ENCODE measurements around the gene KRTAP4-3. TPM values are rescaled to one million over a fixed set of nuclear protein-coding genes. Genes with fewer than 3 reads are reported as not detected.

The KRTAP4-3 gene
- total and polyA plus RNA-seq, 2 of the 13 experiments (the other 11 are each of a cell fraction or from before 2014, with no cell fraction given), result not detected

DNA sequence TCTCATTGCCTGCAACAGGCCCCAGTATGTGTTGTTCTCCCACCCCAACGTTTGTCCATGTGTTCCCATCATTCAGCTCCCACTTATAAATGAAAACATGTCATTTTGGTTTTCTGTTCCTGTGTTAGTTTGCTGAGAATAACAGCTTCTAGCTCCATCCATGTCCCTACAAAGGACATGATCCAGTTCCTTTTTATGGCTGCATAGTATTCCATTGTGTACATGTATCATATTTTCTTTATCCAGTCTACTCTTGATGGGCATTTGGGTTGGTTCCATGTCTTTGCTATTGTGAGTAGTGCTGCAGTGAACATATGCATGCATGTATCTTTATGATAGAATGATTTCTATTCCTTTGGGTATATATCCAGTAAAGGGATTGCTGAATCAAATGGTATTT is 47.7 kb upstream of the KRTAP4-3 start:
- Histone ChIP-seq H3K27ac (ENCODE audit: extremely low read length, insufficient read depth, low read length) (no peak overlapping the region), H3K4me3 (replicated peaks in 1 of 3; ENCODE audit: insufficient read depth in 1 of 3, low read depth in 2 of 3, low read length in 3 of 3) (no peak overlapping the region), H3K4me1 (ENCODE audit: insufficient read depth, low read length) (peaks cover 6% of the 10 kb centered on the region; the same call in 1 of the 2 replicates), H3K9ac (ENCODE audit: insufficient read depth, low read depth, low read length) (no peak overlapping the region), H2AFZ (ENCODE audit: low read length) (no peak overlapping the region), H3K79me2 (ENCODE audit: insufficient read depth, low read length) (no peaks in the 10 kb centered on the region), H3K27me3 (ENCODE audit: control insufficient read depth in 1 of 2, insufficient read depth in 2 of 2, low read length in 2 of 2) (peaks cover 0 to 17% of the 10 kb centered on the region in 2 experiments; a peak in 2 of 5 replicates), H4K20me1 (ENCODE audit: insufficient read depth, low read length) (no peaks in the 10 kb centered on the region), H3K4me2 (ENCODE audit: low read depth, low read length) (no peak overlapping the region), H3K36me3 (replicated peaks in 1 of 2; ENCODE audit: control insufficient read depth in 1 of 2, insufficient read depth in 2 of 2, low read length in 2 of 2) (no peaks in the 10 kb centered on the region), H3K9me3 (ENCODE audit: low read length) (no peaks in the 10 kb centered on the region)
- ATAC-seq, result no peak
- intact Hi-C loops (cut with micrococcal nuclease; ENCODE audit: unreplicated experiment), result no loop called here
- CTCF ChIA-PET (ENCODE audit: low intra/inter-chr PET ratio, low total read pairs), result no interaction called here
- no TSS peak for BruUV-seq (replicated peaks)
- FAIRE-seq, result no peak
- POLR2A ChIA-PET, result no interaction called here
- 0% methylated on average over 1 of the region's 1 CpG for WGBS (ENCODE audit: low lambda C conversion rate)
- DNase-seq (ENCODE audit: low spot score), result no peak
- in situ Hi-C loops (cut with HindIII; ENCODE audit: extremely low pct_ligation_motif_present, low pct_unique_long_range_greater_than_20kb), result no loop called here
- TF ChIP-seq DR1 (CRISPR knock-in tag; IDR thresholded peaks at IDR 0.05) (no peak), SNAPC2 (CRISPR knock-in tag; IDR thresholded peaks at IDR 0.05) (no peak), ZNF17 (CRISPR knock-in tag; IDR thresholded peaks at IDR 0.05) (no peak), SNRNP70 (IDR thresholded peaks at IDR 0.05; ENCODE audit: low read depth, low read length) (no peak), ZNF530 (CRISPR knock-in tag; IDR thresholded peaks at IDR 0.05; ENCODE audit: low read depth) (no peak), ZFP90 (CRISPR knock-in tag; IDR thresholded peaks at IDR 0.05; ENCODE audit: borderline replicate concordance) (no peak), ZNF841 (CRISPR knock-in tag; IDR thresholded peaks at IDR 0.05; ENCODE audit: borderline replicate concordance) (no peak), TMF1 (CRISPR knock-in tag; IDR thresholded peaks at IDR 0.05; ENCODE audit: low read depth) (no peak), TARDBP (CRISPR knock-in tag; IDR thresholded peaks at IDR 0.05) (no peak), NFYB (CRISPR knock-in tag; IDR thresholded peaks at IDR 0.05) (no peak), ATF1 (CRISPR knock-in tag; IDR thresholded peaks at IDR 0.05) (no peak), KDM2A (CRISPR knock-in tag; IDR thresholded peaks at IDR 0.05; ENCODE audit: borderline replicate concordance, low read depth) (no peak), ZFP37 (CRISPR knock-in tag; IDR thresholded peaks at IDR 0.05; ENCODE audit: borderline replicate concordance) (no peak)
- TF ChIP-seq, protein P1, sequence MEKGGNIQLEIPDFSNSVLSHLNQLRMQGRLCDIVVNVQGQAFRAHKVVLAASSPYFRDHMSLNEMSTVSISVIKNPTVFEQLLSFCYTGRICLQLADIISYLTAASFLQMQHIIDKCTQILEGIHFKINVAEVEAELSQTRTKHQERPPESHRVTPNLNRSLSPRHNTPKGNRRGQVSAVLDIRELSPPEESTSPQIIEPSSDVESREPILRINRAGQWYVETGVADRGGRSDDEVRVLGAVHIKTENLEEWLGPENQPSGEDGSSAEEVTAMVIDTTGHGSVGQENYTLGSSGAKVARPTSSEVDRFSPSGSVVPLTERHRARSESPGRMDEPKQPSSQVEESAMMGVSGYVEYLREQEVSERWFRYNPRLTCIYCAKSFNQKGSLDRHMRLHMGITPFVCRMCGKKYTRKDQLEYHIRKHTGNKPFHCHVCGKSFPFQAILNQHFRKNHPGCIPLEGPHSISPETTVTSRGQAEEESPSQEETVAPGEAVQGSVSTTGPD (CRISPR knock-in tag; IDR thresholded peaks at IDR 0.05), result no peak
- TF ChIP-seq, protein P2, sequence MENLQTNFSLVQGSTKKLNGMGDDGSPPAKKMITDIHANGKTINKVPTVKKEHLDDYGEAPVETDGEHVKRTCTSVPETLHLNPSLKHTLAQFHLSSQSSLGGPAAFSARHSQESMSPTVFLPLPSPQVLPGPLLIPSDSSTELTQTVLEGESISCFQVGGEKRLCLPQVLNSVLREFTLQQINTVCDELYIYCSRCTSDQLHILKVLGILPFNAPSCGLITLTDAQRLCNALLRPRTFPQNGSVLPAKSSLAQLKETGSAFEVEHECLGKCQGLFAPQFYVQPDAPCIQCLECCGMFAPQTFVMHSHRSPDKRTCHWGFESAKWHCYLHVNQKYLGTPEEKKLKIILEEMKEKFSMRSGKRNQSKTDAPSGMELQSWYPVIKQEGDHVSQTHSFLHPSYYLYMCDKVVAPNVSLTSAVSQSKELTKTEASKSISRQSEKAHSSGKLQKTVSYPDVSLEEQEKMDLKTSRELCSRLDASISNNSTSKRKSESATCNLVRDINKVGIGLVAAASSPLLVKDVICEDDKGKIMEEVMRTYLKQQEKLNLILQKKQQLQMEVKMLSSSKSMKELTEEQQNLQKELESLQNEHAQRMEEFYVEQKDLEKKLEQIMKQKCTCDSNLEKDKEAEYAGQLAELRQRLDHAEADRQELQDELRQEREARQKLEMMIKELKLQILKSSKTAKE (CRISPR knock-in tag; IDR thresholded peaks at IDR 0.05; ENCODE audit: borderline replicate concordance), result no peak
- TF ChIP-seq, protein P3, sequence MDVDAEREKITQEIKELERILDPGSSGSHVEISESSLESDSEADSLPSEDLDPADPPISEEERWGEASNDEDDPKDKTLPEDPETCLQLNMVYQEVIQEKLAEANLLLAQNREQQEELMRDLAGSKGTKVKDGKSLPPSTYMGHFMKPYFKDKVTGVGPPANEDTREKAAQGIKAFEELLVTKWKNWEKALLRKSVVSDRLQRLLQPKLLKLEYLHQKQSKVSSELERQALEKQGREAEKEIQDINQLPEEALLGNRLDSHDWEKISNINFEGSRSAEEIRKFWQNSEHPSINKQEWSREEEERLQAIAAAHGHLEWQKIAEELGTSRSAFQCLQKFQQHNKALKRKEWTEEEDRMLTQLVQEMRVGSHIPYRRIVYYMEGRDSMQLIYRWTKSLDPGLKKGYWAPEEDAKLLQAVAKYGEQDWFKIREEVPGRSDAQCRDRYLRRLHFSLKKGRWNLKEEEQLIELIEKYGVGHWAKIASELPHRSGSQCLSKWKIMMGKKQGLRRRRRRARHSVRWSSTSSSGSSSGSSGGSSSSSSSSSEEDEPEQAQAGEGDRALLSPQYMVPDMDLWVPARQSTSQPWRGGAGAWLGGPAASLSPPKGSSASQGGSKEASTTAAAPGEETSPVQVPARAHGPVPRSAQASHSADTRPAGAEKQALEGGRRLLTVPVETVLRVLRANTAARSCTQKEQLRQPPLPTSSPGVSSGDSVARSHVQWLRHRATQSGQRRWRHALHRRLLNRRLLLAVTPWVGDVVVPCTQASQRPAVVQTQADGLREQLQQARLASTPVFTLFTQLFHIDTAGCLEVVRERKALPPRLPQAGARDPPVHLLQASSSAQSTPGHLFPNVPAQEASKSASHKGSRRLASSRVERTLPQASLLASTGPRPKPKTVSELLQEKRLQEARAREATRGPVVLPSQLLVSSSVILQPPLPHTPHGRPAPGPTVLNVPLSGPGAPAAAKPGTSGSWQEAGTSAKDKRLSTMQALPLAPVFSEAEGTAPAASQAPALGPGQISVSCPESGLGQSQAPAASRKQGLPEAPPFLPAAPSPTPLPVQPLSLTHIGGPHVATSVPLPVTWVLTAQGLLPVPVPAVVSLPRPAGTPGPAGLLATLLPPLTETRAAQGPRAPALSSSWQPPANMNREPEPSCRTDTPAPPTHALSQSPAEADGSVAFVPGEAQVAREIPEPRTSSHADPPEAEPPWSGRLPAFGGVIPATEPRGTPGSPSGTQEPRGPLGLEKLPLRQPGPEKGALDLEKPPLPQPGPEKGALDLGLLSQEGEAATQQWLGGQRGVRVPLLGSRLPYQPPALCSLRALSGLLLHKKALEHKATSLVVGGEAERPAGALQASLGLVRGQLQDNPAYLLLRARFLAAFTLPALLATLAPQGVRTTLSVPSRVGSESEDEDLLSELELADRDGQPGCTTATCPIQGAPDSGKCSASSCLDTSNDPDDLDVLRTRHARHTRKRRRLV (CRISPR knock-in tag; IDR thresholded peaks at IDR 0.05), result no peak

Measured in HepG2 (cell line).